A673 (cell line): ENCODE measurements around the gene SPDYA.

Source experiments
- EZH2 ChIP-seq: fragments of 200-600 bp; sonication (generic); IDR thresholded peaks from 2 replicates; pipeline ENCODE4 v1.6.1; 2017; ENCODE audit warnings: borderline replicate concordance, low read depth, mild to moderate bottlenecking, mixed read lengths, antibody characterized with exemption, low read length; ENCODE audit not compliant: poor library complexity, severe bottlenecking
- TF ChIP-seq, protein P1 (sequence below): fragments of 300-800, 200-600 bp; sonication (generic); conservative IDR thresholded peaks from 2 replicates; pipeline ENCODE4 v1.5.1; 2017; ENCODE audit warnings: low read depth, mild to moderate bottlenecking, antibody characterized with exemption, low read length, moderate library complexity, mixed read lengths

DNA sequence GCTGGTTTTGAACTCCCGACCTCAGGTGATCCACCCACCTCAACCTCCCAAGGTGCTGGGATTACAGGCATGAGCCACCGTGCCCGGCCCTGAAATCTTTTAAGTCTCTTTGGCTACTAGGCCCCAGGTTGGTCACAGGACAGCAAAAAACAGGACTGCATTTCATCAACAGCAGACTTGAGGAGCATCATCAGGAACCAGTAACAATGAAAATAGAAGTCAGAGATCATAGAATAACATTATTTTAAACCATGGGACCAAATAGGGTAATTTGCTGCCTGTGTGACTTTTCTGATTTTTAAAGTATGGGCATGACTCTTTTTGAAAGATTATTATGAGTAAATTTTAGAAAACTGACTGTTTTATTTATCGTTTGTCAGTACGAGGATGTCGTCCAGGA is 34.2 kb upstream of the SPDYA start:
- TF ChIP-seq, protein P1, sequence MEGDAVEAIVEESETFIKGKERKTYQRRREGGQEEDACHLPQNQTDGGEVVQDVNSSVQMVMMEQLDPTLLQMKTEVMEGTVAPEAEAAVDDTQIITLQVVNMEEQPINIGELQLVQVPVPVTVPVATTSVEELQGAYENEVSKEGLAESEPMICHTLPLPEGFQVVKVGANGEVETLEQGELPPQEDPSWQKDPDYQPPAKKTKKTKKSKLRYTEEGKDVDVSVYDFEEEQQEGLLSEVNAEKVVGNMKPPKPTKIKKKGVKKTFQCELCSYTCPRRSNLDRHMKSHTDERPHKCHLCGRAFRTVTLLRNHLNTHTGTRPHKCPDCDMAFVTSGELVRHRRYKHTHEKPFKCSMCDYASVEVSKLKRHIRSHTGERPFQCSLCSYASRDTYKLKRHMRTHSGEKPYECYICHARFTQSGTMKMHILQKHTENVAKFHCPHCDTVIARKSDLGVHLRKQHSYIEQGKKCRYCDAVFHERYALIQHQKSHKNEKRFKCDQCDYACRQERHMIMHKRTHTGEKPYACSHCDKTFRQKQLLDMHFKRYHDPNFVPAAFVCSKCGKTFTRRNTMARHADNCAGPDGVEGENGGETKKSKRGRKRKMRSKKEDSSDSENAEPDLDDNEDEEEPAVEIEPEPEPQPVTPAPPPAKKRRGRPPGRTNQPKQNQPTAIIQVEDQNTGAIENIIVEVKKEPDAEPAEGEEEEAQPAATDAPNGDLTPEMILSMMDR, result no peak
- TF ChIP-seq EZH2, result no peak
